Measurements from ENCODE around the gene OST4.

DNA sequence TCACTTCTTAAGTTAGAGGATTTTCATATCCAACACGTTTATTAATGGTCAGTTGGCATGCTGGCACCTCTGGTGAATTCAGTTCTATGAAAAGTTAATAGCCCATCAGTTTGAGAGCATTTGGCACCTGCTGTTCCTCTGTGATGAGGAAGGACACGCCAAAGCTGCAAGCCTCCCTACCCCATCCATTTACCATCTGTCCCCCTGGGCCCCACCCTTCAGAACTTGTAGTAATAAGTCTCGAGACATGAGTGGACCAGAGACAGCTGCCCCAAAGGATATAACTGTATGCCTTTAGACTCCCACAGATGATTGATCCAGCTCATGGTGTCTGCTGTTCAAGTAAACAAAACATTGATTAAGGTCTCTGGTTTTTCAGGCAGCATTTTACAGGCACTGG is 6.3 kb downstream of the OST4 start:
- no peak for TF ChIP-seq EZH2 (IDR thresholded peaks at IDR 0.05)
- TF ChIP-seq POLR2AphosphoS5 (IDR thresholded peaks at IDR 0.05; ENCODE audit: borderline replicate concordance, low read depth, low read length), result no peak
- TF ChIP-seq FOXP2 (optimal IDR thresholded peaks at IDR 0.05; ENCODE audit: control extremely low read depth, extremely low read length, insufficient read depth), result no peak
